ENCODE measurements around the gene M1AP. TPM values are rescaled to one million over a fixed set of nuclear protein-coding genes. Genes with fewer than 3 reads are reported as not detected.

The M1AP gene
- total RNA-seq, 4 donors from 2014 or later = 0.20 TPM; not detected in 3

DNA sequence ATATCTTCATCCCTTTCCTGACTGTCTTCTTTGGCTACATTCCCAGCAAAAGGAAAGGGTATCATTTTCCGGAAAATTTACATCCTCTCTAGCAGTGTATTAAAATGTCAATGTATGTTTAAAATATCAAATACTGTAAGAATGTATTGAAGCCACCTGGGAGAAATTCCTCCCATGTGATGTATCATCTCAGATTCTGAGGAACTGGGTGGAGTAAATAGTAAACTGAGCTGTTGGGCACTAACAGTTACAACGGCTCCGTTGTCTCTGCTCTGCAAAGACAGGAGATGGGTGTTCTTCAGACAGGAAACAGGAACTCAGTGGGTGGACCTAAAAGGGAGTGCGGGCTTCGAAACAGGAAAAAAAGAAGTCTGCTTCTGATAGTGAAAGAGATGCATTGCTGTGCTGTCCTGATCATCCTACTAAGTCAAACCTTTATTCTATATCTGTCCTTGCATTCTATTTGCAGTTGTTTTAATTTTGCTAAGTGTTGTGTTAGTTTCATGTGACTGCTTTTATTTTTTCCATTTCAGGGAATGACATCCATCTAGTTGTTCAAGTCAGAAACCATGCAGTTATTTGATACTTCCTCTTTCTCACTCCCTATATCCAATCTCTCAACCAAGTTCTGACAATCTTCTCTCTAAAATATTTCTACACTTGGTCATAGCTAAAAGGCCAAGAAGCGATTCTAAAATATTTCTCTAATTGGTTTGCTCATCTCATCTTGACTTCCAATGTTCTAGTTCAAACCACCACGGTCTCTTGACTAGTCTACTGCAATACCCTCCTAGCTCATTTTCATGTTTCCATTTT, 74.2 kb downstream of the M1AP start:
- Histone ChIP-seq H3K27me3 (peaks cover 0 to 3% (median 0%) of the 10 kb centered on the region in 3 donors), H3K4me1 (no peaks in the 10 kb centered on the region), H3K27ac (no peak overlapping the region), H3K4me3 (no peak overlapping the region), H3K36me3 (no peaks in the 10 kb centered on the region), H3K9me3 (no peaks in the 10 kb centered on the region)
- in situ Hi-C loops (cut with MboI; ENCODE audit: low sequenced_read_pairs in 4 of 4) (no loop called here), intact Hi-C loops (cut with DNase I; ENCODE audit: low total_unique reads) (no loop called here)
- DNase-seq (no peak), ATAC-seq (no peak)
- no peak for TF ChIP-seq POLR2A (IDR thresholded peaks at IDR 0.05)
- TF ChIP-seq, protein P1, sequence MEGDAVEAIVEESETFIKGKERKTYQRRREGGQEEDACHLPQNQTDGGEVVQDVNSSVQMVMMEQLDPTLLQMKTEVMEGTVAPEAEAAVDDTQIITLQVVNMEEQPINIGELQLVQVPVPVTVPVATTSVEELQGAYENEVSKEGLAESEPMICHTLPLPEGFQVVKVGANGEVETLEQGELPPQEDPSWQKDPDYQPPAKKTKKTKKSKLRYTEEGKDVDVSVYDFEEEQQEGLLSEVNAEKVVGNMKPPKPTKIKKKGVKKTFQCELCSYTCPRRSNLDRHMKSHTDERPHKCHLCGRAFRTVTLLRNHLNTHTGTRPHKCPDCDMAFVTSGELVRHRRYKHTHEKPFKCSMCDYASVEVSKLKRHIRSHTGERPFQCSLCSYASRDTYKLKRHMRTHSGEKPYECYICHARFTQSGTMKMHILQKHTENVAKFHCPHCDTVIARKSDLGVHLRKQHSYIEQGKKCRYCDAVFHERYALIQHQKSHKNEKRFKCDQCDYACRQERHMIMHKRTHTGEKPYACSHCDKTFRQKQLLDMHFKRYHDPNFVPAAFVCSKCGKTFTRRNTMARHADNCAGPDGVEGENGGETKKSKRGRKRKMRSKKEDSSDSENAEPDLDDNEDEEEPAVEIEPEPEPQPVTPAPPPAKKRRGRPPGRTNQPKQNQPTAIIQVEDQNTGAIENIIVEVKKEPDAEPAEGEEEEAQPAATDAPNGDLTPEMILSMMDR (IDR thresholded peaks at IDR 0.05 in 4 of 5, conservative IDR thresholded peaks at IDR 0.05 in 1 of 5) = no peak

DNA sequence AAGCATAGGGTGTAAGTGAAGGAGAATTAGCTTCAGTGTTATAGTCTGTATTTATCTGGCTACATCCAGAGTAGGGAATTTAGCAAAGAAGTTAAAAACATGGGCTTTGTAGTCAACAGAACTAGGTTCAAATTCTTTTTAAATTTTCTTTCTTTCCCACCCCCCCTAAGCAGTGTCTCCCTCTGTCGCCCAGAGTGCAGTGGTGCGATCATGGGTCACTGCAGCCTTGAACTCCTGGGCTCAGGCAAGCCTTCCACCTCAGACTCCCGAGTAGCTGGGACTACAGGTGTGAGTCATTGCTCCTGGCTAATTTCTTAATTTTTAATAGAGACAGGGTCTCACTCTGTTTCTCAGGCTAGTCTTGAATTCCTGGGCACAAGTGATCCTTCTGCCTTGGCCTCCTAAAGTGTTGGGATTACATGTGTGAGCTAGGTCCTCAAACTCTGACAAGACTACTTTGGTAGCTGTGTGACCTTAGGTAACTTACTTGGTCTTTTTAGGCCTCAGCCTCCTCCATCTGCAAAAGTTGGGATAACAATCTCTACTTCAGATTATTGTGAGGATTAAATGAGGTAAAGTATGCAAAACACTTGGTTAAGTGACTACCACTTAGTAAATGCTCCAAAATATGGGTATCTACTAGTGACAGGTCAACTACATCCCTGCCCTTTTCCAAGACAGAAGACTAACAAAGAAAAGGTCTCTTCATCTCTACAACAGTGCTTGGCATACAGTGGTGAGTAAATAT, 75.8 kb downstream of the M1AP start:
- Histone ChIP-seq H3K36me3 (no peaks in the 10 kb centered on the region), H3K4me1 (no peaks in the 10 kb centered on the region), H3K27me3 (peaks cover 0 to 3% (median 0%) of the 10 kb centered on the region in 3 donors), H3K27ac (no peak overlapping the region), H3K9me3 (no peaks in the 10 kb centered on the region), H3K4me3 (no peak overlapping the region)
- no peak for ATAC-seq
- intact Hi-C loops (cut with DNase I; ENCODE audit: low total_unique reads) = no loop called here
- TF ChIP-seq, protein P1 (IDR thresholded peaks at IDR 0.05 in 4 of 5, conservative IDR thresholded peaks at IDR 0.05 in 1 of 5) = no peak
- TF ChIP-seq POLR2A (IDR thresholded peaks at IDR 0.05) = no peak
- no peak for DNase-seq
- in situ Hi-C loops (cut with MboI; ENCODE audit: low sequenced_read_pairs in 4 of 4) = no loop called here

DNA sequence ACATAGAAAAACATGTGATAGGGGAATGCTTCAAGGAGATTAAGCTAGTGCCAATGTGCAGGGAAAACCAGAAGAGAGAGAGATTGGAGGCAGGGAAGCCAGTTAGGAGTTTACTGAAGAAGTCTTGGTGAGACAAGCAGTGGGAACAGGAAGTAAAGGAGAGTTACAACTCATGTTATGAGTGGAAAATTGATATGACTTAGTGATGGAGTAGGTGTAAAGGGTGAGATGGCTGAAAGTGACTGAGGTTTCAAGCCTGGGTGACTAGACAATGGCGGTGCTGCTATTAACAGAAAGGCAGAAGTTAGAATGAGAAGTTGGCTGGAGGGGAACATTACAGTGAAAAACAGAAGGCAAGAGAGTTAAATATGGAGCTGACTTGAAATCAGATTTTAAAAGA, 77.1 kb downstream of the M1AP start:
- Histone ChIP-seq H3K27me3 (peaks cover 0 to 3% (median 0%) of the 10 kb centered on the region in 3 donors), H3K4me3 (no peak overlapping the region), H3K27ac (no peak overlapping the region), H3K36me3 (no peaks in the 10 kb centered on the region), H3K9me3 (no peaks in the 10 kb centered on the region), H3K4me1 (no peaks in the 10 kb centered on the region)
- ATAC-seq (no peak), DNase-seq (no peak)
- intact Hi-C loops (cut with DNase I; ENCODE audit: low total_unique reads) (no loop called here), in situ Hi-C loops (cut with MboI; ENCODE audit: low sequenced_read_pairs in 4 of 4) (no loop called here)
- no peak for TF ChIP-seq POLR2A (IDR thresholded peaks at IDR 0.05)
- TF ChIP-seq, protein P1 (IDR thresholded peaks at IDR 0.05 in 4 of 5, conservative IDR thresholded peaks at IDR 0.05 in 1 of 5) = no peak

DNA sequence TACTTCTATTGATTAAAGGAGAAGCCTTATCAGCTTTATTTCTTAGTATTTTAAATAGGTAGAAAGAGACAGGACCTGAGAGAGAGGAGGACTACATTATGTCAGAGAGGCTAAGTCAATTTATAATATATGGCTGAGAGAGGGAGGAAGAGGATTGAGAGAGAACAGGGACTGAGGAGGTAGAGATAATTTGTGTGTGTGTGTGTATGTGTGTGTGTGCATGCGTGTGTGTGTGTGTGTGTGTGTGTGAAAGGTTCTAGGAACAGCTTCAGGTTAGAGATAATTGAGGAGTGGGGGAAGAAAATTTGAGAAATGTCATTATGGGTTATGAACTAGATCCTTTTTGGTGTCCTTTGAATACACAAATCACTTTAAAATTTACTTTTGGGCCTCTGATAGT, 78.4 kb downstream of the M1AP start:
- intact Hi-C loops (cut with DNase I; ENCODE audit: low total_unique reads) = no loop called here
- no peak for ATAC-seq
- Histone ChIP-seq H3K36me3 (no peaks in the 10 kb centered on the region), H3K27me3 (peaks cover 0 to 3% (median 0%) of the 10 kb centered on the region in 3 donors), H3K9me3 (no peaks in the 10 kb centered on the region), H3K27ac (no peak overlapping the region), H3K4me3 (no peak overlapping the region), H3K4me1 (no peaks in the 10 kb centered on the region)
- no peak for TF ChIP-seq POLR2A (IDR thresholded peaks at IDR 0.05)
- TF ChIP-seq, protein P1 (IDR thresholded peaks at IDR 0.05 in 4 of 5, conservative IDR thresholded peaks at IDR 0.05 in 1 of 5) = no peak
- in situ Hi-C loops (cut with MboI; ENCODE audit: low sequenced_read_pairs in 4 of 4) = no loop called here
- DNase-seq = no peak

Data from gastrocnemius medialis (tissue), 4 donors.